K562 (cell line): ENCODE data around the gene TMEM273. TPM values are rescaled to one million over a fixed set of nuclear protein-coding genes. Genes with fewer than 3 reads are reported as not detected.

Experiments used
- ADNP ChIP-seq: fragments of 200-800 bp; sonication (Bioruptor generic); IDR thresholded peaks from 2 replicates; pipeline ENCODE4 v1.6.1; 2016; ENCODE audit warnings: missing genetic modification characterization, missing compliant biosample characterization
- ASH1L ChIP-seq: fragments of 450-650 bp; IDR thresholded peaks from 2 replicates; pipeline ENCODE4 v1.6.1; 2018; ENCODE audit warnings: borderline replicate concordance, mild to moderate bottlenecking, low read depth; ENCODE audit not compliant: partially characterized antibody
- GTF2A2 ChIP-seq: IDR thresholded peaks from 2 replicates; pipeline ENCODE4 v1.6.1; 2016; ENCODE audit warnings: mild to moderate bottlenecking, missing genetic modification characterization, missing compliant biosample characterization
- RAD21 ChIP-seq, 2 experiments: fragments of 250-450 bp in 1 of 2; fragments of 450-650 bp in 1 of 2; sonication (Bioruptor Pico) in 1 of 2; formaldehyde crosslinking in 1 of 2; IDR thresholded peaks in 1 of 2; conservative IDR thresholded peaks in 1 of 2; 2 replicates each; pipeline versions ENCODE4 v1.4.0 to v1.8.0; 2020 to 2022; ENCODE audit warnings: mild to moderate bottlenecking in 2 of 2, moderate library complexity in 1 of 2
- SAFB ChIP-seq: fragments of 200-400 bp; formaldehyde crosslinking; IDR thresholded peaks from 2 replicates; pipeline ENCODE4 v1.6.1; 2017; ENCODE audit warnings: low read depth, low read length, borderline replicate concordance
- SMAD1 ChIP-seq: fragments of 150-350 bp; IDR thresholded peaks from 2 replicates; pipeline ENCODE4 v1.6.1; 2014; ENCODE audit warnings: low read length, low read depth; ENCODE audit not compliant: partially characterized antibody
- SMC3 ChIP-seq: conservative IDR thresholded peaks from 2 replicates; pipeline ENCODE4 v1.6.1; 2011; ENCODE audit warnings: low read depth, low read length, improper control_type of control experiment; ENCODE audit not compliant: insufficient read depth
- ZBTB17 ChIP-seq: fragments of 450-650 bp; formaldehyde crosslinking; IDR thresholded peaks from 2 replicates; pipeline ENCODE4 v1.4.0; 2020; ENCODE audit warnings: mild to moderate bottlenecking
- ZNF347 ChIP-seq: fragments of 450-650 bp; formaldehyde crosslinking; IDR thresholded peaks from 2 replicates; pipeline ENCODE4 v1.4.0; 2020; ENCODE audit warnings: low read depth, mild to moderate bottlenecking, moderate library complexity
- polyA plus RNA-seq, 8 experiments: library from polyadenylated mRNA; depleted of rRNA in 4 of 8; stranded (reverse) in 5 of 8; unstranded in 3 of 8; fragments of >200 nt; fragmentation: Nextera tagmentation in 2 of 8; fragmentation: Illumina TruSeq in 1 of 8; extraction: Ambion mirVana in 2 of 8; extraction: Trizol in 1 of 8; gene quantifications; 2 replicates each; pipeline versions ENCODE4 v1.2.1 to v1.2.3, GENCODE V29; 2011 to 2014; ENCODE audit warnings: inconsistent platforms in 1 of 8, missing spikeins in 1 of 8
- total RNA-seq, 7 experiments: library from RNA; depleted of rRNA in 6 of 7; stranded (reverse); fragments of >200 nt in 6 of 7; fragmentation: Illumina TruSeq in 2 of 7; extraction: Trizol in 2 of 7; gene quantifications; 2 replicates each; pipeline versions ENCODE4 v1.2.1 to v1.2.3, GENCODE V29; 2011 to 2021; ENCODE audit warnings: low replicate concordance in 1 of 7
- TF ChIP-seq, protein P1 (sequence below), 2 experiments: fragments of 450-650 bp in 1 of 2; sonication (generic) in 1 of 2; formaldehyde crosslinking in 1 of 2; IDR thresholded peaks; 2 replicates each; pipeline versions ENCODE4 v1.7.1 to v1.9.0; 2016 to 2022; ENCODE audit warnings: inconsistent platforms in 1 of 2, mild to moderate bottlenecking in 1 of 2, missing genetic modification reagents in 1 of 2

TMEM273 gene
- total and polyA plus RNA-seq, 9 of the 15 experiments (the other 6 are each of a cell fraction or from before 2014, with no cell fraction given) = 39.2 to 131 (median 95.6) TPM

DNA sequence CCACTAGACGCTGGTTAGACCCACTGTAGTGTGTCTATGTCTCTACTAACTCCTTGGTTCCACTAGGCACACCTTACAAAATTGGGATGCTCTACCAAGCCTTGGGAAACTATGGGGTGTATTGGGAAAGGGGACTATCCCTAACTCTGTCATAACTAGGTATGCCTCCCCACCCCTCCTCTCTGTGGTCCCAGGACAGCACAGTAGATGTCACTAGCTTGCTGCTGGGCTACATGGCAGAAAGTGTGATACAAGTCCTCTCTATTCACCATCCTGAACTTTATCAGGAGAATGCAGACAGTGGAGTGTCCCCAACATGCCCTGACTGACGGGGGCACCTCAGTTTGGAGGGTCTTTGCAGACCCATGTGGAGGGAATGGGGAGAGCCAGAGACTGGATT is 30.3 kb upstream of the TMEM273 start (continued):
- TF ChIP-seq, protein P1, sequence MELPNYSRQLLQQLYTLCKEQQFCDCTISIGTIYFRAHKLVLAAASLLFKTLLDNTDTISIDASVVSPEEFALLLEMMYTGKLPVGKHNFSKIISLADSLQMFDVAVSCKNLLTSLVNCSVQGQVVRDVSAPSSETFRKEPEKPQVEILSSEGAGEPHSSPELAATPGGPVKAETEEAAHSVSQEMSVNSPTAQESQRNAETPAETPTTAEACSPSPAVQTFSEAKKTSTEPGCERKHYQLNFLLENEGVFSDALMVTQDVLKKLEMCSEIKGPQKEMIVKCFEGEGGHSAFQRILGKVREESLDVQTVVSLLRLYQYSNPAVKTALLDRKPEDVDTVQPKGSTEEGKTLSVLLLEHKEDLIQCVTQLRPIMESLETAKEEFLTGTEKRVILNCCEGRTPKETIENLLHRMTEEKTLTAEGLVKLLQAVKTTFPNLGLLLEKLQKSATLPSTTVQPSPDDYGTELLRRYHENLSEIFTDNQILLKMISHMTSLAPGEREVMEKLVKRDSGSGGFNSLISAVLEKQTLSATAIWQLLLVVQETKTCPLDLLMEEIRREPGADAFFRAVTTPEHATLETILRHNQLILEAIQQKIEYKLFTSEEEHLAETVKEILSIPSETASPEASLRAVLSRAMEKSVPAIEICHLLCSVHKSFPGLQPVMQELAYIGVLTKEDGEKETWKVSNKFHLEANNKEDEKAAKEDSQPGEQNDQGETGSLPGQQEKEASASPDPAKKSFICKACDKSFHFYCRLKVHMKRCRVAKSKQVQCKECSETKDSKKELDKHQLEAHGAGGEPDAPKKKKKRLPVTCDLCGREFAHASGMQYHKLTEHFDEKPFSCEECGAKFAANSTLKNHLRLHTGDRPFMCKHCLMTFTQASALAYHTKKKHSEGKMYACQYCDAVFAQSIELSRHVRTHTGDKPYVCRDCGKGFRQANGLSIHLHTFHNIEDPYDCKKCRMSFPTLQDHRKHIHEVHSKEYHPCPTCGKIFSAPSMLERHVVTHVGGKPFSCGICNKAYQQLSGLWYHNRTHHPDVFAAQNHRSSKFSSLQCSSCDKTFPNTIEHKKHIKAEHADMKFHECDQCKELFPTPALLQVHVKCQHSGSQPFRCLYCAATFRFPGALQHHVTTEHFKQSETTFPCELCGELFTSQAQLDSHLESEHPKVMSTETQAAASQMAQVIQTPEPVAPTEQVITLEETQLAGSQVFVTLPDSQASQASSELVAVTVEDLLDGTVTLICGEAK (IDR thresholded peaks at IDR 0.05) = peak; percentile 43; the same call in 1 of the 2 replicates
- TF ChIP-seq, protein P1 (CRISPR knock-in tag; IDR thresholded peaks at IDR 0.05) = no peak
- TF ChIP-seq ADNP (tag) (no peak), GTF2A2 (no peak), SMAD1 (no peak), SAFB (no peak), SMC3 (0 out of 2 replicates have a peak, but pooled peaks have one; percentile 16), ZNF347 (CRISPR knock-in tag) (no peak), ASH1L (no peak), ZBTB17 (CRISPR knock-in tag) (no peak), RAD21 (CRISPR knock-in tag; conservative IDR thresholded peaks at IDR 0.05 in 1 of 2, IDR thresholded peaks at IDR 0.05 in 1 of 2) (peak; percentile 21 to 60; a peak in 2 of 4 replicates)
